Thymus (tissue), 11 donors: ENCODE data around the gene ITLN2. TPM values are rescaled to one million over a fixed set of nuclear protein-coding genes. Genes with fewer than 3 reads are reported as not detected.
"Not testable (repeated sequence)": the region's sequence is repeated elsewhere in the genome, so short reads cannot be mapped to it uniquely, and the experiment has no call there.

Experiments
- DNase-seq, 9 donors: peaks; one replicate each; pipeline ENCODE4 v3.0.0-alpha.2; 2013; ENCODE audit warnings: low spot score in 9 of 9, low read depth in 6 of 9, missing footprints in 1 of 9
- H3K27ac ChIP-seq, 2 donors: one replicate each; pipeline ENCODE4 v1.5.1; 2013; ENCODE audit warnings: control low read depth in 1 of 2, low read depth in 1 of 2, low read length in 1 of 2, mild to moderate bottlenecking in 1 of 2, moderate library complexity in 1 of 2
- H3K27me3 ChIP-seq, 2 donors: one replicate each; pipeline ENCODE4 v1.5.1; 2013; ENCODE audit warnings: low read length in 1 of 2; ENCODE audit not compliant: control insufficient read depth in 2 of 2, insufficient read depth in 1 of 2
- H3K36me3 ChIP-seq, 2 donors: one replicate each; pipeline ENCODE4 v1.5.1; 2013; ENCODE audit warnings: low read length in 1 of 2, mild to moderate bottlenecking in 1 of 2, moderate library complexity in 1 of 2; ENCODE audit not compliant: control insufficient read depth in 2 of 2, insufficient read depth in 2 of 2
- H3K4me1 ChIP-seq, 2 donors: one replicate each; pipeline ENCODE4 v1.5.1; 2013; ENCODE audit warnings: low read length in 2 of 2; ENCODE audit not compliant: control insufficient read depth in 2 of 2, insufficient read depth in 2 of 2
- H3K4me3 ChIP-seq, 2 donors: one replicate each; pipeline ENCODE4 v1.5.1; 2013; ENCODE audit warnings: low read length in 2 of 2, control low read depth in 1 of 2, mild to moderate bottlenecking in 1 of 2
- H3K9me3 ChIP-seq, 2 donors: one replicate each; pipeline ENCODE4 v1.5.1; 2013; ENCODE audit warnings: low read length in 1 of 2, mild to moderate bottlenecking in 1 of 2; ENCODE audit not compliant: control insufficient read depth in 2 of 2, insufficient read depth in 1 of 2
- WGBS: extraction: QIAGEN DNeasy Blood & Tissue Kit; methylation state at CpG from one replicate; pipeline ENCODE4 v1.1.7; 2013; 5-methylcytosine and 5-hydroxymethylcytosine counted together
- polyA plus RNA-seq: library from polyadenylated mRNA; stranded (reverse); fragments of 200-250 nt; gene quantifications from one replicate; pipeline ENCODE4 v1.2.3, GENCODE V29; 2013
- total RNA-seq: library from RNA; stranded (reverse); fragments of 120-200 nt; gene quantifications from one replicate; pipeline ENCODE4 v1.2.4, GENCODE V29; 2013
- donor health status: healthy.

The ITLN2 gene
- total and polyA plus RNA-seq, 2 donors, result 0.38 to 2.1 TPM

DNA sequence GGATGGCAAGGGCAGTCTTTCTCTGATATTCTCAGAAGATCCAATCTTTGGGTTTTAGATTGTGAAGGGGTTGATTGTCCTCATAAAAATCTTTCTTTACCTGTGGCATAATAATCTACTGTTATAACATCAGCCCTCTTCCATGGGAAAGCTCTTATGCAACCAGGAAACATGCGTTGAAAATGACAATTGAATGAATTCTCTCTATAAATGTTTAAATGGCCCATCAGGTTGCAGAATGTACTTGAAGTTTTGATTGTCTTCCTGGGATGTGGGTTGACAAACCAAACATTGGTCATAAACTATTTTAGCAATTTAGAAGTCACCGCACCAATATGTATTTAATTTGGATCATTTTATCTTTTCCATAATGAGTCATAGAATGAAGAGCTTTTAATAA, 37.9 kb downstream of the ITLN2 start:
- no peaks in the 10 kb centered on the region for H3K27me3 ChIP-seq
- peaks cover 0 to 1% of the 10 kb centered on the region in 2 donors for H3K9me3 ChIP-seq
- H3K4me1 ChIP-seq, result no peaks in the 10 kb centered on the region
- no peak for DNase-seq
- no peaks in the 10 kb centered on the region for H3K36me3 ChIP-seq
- WGBS, result over 99% methylated on average over 2 of the region's 2 CpGs
- no peak overlapping the region for H3K27ac ChIP-seq
- no peak overlapping the region for H3K4me3 ChIP-seq

DNA sequence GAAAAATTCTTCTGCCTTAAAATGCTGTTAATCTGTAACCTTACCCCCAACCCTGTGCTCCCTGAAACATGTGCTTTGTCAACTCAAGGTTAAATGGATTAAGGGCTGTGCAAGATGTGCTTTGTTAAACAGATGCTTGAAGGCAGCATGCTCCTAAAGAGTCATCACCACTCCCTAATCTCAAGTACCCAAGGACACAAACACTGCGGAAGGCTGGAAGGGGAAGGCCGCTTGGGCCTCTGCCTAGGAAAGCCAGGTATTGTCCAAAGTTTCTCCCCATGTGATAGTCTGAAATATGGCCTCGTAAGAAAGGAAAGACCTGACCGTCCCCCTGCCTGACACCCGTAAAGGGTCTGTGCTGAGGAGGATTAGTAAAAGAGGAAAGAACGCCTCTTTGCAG, 41.4 kb downstream of the ITLN2 start:
- H3K36me3 ChIP-seq, H3K27ac ChIP-seq, H3K4me3 ChIP-seq, DNase-seq, H3K9me3 ChIP-seq, H3K27me3 ChIP-seq, H3K4me1 ChIP-seq: not testable (repeated sequence)
- WGBS, result 96% methylated on average over 6 of the region's 6 CpGs

DNA sequence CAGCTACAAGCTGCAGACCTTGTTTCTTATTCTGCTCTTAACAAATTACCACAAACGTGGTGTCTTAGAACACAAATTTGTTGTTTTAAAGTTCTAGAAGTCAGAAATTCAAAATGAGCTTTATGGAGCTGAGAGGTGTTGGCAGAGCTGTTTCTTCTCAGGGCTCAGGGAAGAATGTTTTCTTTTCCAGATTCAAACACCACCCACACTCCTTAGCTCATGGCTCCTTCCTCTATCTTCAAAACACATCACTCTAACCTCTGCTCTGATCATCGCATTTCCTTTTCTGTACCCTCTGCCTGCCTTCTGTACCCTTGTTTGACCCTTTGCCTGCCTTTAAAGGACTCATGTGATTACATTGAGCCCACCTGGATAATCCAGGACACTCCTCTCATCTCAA, 42.7 kb downstream of the ITLN2 start:
- H3K4me1 ChIP-seq, result no peaks in the 10 kb centered on the region
- WGBS, result 85% methylated on average over 2 of the region's 2 CpGs
- H3K27ac ChIP-seq, result no peak overlapping the region
- no peaks in the 10 kb centered on the region for H3K9me3 ChIP-seq
- H3K4me3 ChIP-seq, result no peak overlapping the region
- DNase-seq, result no peak
- H3K27me3 ChIP-seq, result no peaks in the 10 kb centered on the region
- no peaks in the 10 kb centered on the region for H3K36me3 ChIP-seq

DNA sequence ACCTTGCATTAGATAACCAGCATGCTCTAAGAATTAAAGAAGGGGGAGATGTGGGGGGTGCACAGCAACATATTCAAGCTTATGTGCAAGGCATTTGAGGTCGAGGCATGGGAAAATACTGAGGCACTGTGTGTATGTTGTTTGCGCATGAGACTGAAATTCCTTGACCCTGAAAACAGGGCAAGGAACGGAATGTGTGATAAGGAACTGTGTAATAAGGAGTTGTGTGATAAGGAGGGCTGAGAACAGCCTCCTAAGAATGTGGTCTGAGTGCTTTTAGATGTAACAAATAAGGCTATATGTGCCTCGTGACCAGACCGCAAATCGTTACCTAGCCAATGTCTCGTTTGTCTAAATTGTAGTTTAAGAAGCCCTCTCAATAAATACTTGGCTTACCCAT, 43.2 kb downstream of the ITLN2 start:
- no peaks in the 10 kb centered on the region for H3K9me3 ChIP-seq
- no peak overlapping the region for H3K4me3 ChIP-seq
- H3K27me3 ChIP-seq, result no peaks in the 10 kb centered on the region
- 94% methylated on average over 7 of the region's 7 CpGs for WGBS
- no peak for DNase-seq
- no peaks in the 10 kb centered on the region for H3K4me1 ChIP-seq
- H3K36me3 ChIP-seq, result no peaks in the 10 kb centered on the region
- no peak overlapping the region for H3K27ac ChIP-seq

DNA sequence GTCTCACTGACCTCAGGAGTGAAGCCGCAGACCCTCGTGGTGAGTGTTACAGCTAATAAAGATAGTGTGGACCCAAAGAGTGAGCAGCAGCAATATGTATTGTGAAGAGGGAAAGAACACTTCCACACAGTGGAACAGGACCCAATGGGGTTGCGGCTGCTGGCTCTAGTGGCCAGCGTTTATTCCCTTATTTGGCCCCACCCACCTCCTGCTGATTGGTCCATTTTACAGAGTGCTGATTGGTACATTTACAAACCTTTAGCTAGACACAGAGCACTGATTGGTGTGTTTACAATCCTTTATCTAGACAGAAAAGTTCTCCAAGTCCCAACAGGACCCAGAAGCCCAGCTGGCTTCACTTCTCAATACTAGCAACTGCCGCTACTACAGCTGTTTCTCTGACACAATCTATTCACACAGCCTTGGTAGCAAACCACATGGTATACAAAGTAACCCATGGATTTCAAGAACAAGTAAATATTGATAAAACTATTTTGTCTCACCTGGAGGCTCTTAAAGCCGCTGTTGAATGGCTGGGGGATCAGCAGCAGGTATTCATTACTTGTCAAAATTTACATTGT, 44.3 kb downstream of the ITLN2 start:
- DNase-seq, result no peak
- no peaks in the 10 kb centered on the region for H3K27me3 ChIP-seq
- no peak overlapping the region for H3K27ac ChIP-seq
- no peaks in the 10 kb centered on the region for H3K4me1 ChIP-seq
- no peak overlapping the region for H3K4me3 ChIP-seq
- H3K36me3 ChIP-seq, result no peaks in the 10 kb centered on the region
- WGBS, result 89% methylated on average over 6 of the region's 6 CpGs
- H3K9me3 ChIP-seq, result no peaks in the 10 kb centered on the region

DNA sequence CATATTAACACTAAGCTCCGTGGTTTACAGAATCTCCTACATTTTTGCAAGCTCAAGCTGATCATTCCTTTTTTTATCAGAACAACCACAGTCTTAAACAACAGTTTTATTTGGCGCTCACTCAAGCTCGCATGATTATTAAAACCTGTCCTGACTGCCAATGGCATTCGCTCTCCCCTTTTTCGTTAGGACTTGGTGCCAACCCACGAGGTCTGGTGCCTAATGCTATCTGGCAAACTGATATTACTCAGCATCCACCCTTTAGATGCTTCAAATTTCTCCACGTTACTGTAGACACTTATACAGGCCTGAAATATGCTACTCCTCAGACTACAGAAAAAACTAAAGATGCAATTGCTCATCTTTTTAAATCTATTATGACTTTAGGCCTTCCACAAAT, 46.6 kb downstream of the ITLN2 start:
- Histone ChIP-seq H3K27me3 (no peaks in the 10 kb centered on the region), H3K4me1 (no peaks in the 10 kb centered on the region), H3K9me3 (no peaks in the 10 kb centered on the region), H3K4me3 (no peak overlapping the region), H3K27ac (no peak overlapping the region), H3K36me3 (no peaks in the 10 kb centered on the region)
- WGBS, result 94% methylated on average over 7 of the region's 7 CpGs
- DNase-seq, result no peak

DNA sequence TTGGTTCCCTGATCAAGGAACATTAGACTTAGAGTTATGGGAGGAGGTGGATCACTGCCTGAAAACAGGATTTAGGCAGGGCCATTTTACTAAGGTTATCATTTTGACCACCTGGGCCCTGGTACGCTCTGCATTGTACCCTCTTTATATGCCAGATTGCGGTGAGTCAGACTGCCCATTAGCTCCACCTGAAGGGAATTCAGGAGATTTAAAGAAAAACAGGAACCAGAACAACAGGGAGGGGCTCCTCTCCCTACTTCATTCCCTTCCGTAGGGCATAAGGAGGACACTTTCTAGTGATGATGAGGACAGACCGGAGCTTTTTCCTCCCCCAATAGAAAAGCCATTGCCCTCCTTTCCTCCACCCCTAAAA, 49.0 kb downstream of the ITLN2 start:
- WGBS, result 93% methylated on average over 4 of the region's 4 CpGs

DNA sequence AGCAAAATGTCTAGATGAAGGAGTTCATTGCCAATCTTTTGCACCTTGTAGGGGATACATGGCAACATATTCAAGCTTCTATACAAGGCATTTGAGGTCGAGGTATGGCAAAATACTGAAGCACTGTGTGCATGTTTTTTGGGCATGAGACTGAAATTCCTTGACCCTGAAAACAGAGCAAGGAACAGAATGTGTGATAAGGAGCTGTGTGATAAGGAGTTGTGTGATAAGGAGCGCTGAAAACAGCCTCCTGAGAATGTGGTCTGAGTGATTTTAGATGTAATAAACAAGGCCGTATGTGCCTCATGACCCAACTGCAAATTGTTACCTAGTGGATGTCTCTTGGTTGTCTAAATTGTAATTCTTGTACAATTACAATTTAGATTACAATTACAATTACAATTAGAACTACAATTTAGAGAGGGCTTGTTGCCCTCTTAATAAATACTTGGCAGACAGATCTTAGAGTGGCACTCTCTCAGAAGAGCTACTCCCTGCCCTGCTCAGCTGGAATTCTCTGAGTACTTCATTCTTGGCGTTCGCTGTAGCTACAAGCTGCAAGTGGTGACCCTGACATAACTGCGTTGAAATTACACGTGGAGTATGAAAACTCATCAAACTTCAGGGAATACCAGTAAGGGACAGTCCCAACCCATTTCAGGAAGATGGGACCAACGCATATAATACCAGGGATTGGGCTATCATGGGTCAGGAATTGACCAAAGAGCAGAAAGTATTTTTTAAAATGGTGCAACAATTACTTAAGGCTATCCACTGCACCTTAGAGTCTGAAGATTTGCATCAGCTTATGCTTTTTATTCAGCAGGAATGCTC, 49.6 kb downstream of the ITLN2 start:
- no peak overlapping the region for H3K27ac ChIP-seq
- no peak overlapping the region for H3K4me3 ChIP-seq
- DNase-seq, result no peak

More for the DNA sequence above, 49.0 kb downstream of the ITLN2 start:
- Histone ChIP-seq H3K27ac (no peak overlapping the region), H3K27me3 (no peaks in the 10 kb centered on the region), H3K4me1 (no peaks in the 10 kb centered on the region), H3K9me3 (no peaks in the 10 kb centered on the region), H3K4me3 (no peak overlapping the region), H3K36me3 (no peaks in the 10 kb centered on the region)
- DNase-seq, result no peak

DNA sequence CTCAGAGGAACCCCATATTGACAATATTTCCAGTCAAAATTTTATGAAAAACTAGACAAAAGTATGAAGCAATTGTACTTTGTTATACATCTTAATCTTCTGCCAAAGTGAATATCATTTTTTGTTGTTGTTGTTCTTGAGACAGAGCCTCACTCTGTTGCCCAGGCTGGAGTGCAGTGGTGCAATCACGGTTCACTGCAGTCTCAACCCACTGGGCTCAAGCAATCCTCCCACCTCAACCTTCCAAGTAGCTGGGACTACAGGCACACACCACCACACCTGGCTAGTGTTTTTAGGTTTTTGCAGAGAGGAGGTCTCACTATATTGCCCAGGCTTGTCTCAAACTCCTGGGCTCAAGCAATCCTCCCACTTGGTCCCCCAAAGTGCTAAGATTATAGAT, 52.4 kb downstream of the ITLN2 start:
- H3K4me3 ChIP-seq, H3K4me1 ChIP-seq, H3K36me3 ChIP-seq, H3K27me3 ChIP-seq, H3K27ac ChIP-seq, H3K9me3 ChIP-seq, DNase-seq: not testable (repeated sequence)
- WGBS, result 96% methylated on average over 1 of the region's 1 CpG

More for the DNA sequence above, 49.6 kb downstream of the ITLN2 start:
- Histone ChIP-seq H3K36me3 (no peaks in the 10 kb centered on the region), H3K4me1 (no peaks in the 10 kb centered on the region), H3K9me3 (no peaks in the 10 kb centered on the region), H3K27me3 (no peaks in the 10 kb centered on the region)
- 96% methylated on average over 8 of the region's 8 CpGs for WGBS
